Activated CD4-positive, alpha-beta T cell treated with anti-CD3 and anti-CD28 coated beads for 4 hours (primary cell): ENCODE measurements around the gene TBR1.

ENCODE experiments used
- DNase-seq, 2 donors: peaks; one replicate each; pipeline ENCODE4 v3.0.0-alpha.2; 2020

TBR1 gene

GRCh38 chr2:161415034-161415986, 787 bp upstream of the TBR1 start:
- no peak for DNase-seq

- DNase-seq: no peak
Measured at GRCh38 chr2:161416708-161417437, 776 bp downstream of the TBR1 start.

GRCh38 chr2:161417438-161418274, 1.6 kb downstream of the TBR1 start:
- no peak for DNase-seq

GRCh38 chr2:161418275-161418714, 2.2 kb downstream of the TBR1 start:
- DNase-seq: no peak

GRCh38 chr2:161418715-161419637, 2.9 kb downstream of the TBR1 start:
- no peak for DNase-seq

- DNase-seq: no peak
Measured at GRCh38 chr2:161419638-161420190, 3.6 kb downstream of the TBR1 start.

GRCh38 chr2:161420406-161421074, 4.4 kb downstream of the TBR1 start:
- no peak for DNase-seq

GRCh38 chr2:161421686-161422085, 5.6 kb downstream of the TBR1 start:
- no peak for DNase-seq

- no peak for DNase-seq
Measured at GRCh38 chr2:161422816-161423403, 6.8 kb downstream of the TBR1 start.

GRCh38 chr2:161423421-161424393, 7.6 kb downstream of the TBR1 start:
- DNase-seq: no peak

- no peak for DNase-seq
Measured at GRCh38 chr2:161424394-161424769, 8.3 kb downstream of the TBR1 start.

GRCh38 chr2:161424891-161425727, 9.0 kb downstream of the TBR1 start:
- DNase-seq: no peak

- DNase-seq: no peak
Measured at GRCh38 chr2:161425728-161426454, 9.8 kb downstream of the TBR1 start.

GRCh38 chr2:161426455-161426921, 10.4 kb downstream of the TBR1 start:
- DNase-seq: no peak

- DNase-seq: no peak
Measured at GRCh38 chr2:161426922-161427663, 11.0 kb downstream of the TBR1 start.
